SU-DHL-6 (cell line): ENCODE results near the gene SREBF1.

ENCODE experiments used
- H2AFZ ChIP-seq: fragments of 200-600 bp; sonication (generic); 2 replicates; pipeline ENCODE4 v1.6.1; 2014; ENCODE audit warnings: low read depth, mild to moderate bottlenecking, moderate library complexity, mixed read lengths, antibody characterized with exemption, low read length; ENCODE audit not compliant: severe bottlenecking
- H3F3A ChIP-seq: fragments of 200-600 bp; shearing (Covaris generic); 2 replicates; pipeline ENCODE4 v1.6.0; 2016; ENCODE audit warnings: antibody characterized with exemption, mild to moderate bottlenecking; ENCODE audit not compliant: insufficient read depth
- H3K27ac ChIP-seq: fragments of 200-600 bp; sonication (generic); 2 replicates; pipeline ENCODE4 v1.5.1; 2016; ENCODE audit warnings: low read depth, mild to moderate bottlenecking, low read length, moderate library complexity, mixed read lengths
- H3K27me3 ChIP-seq: fragments of 200-600 bp; sonication (generic), shearing (Covaris generic); 2 replicates; pipeline ENCODE4 v1.6.0; 2014; ENCODE audit warnings: mild to moderate bottlenecking, low read length
- H3K36me3 ChIP-seq: fragments of 200-600 bp; sonication (generic); 2 replicates; pipeline ENCODE4 v1.6.1; 2014; ENCODE audit warnings: mild to moderate bottlenecking, low read length, mixed read lengths
- H3K4me2 ChIP-seq: fragments of 300-600, 200-600 bp; shearing (Covaris generic), sonication (generic); 2 replicates; pipeline ENCODE4 v1.6.0; 2014; ENCODE audit warnings: low read length, low read depth, mild to moderate bottlenecking; ENCODE audit not compliant: poor library complexity, severe bottlenecking
- H3K4me3 ChIP-seq: fragments of 200-600 bp; sonication (generic); 2 replicates; pipeline ENCODE4 v1.5.1; 2014; ENCODE audit warnings: antibody characterized with exemption, low read length, mild to moderate bottlenecking, mixed read lengths; ENCODE audit not compliant: insufficient read depth, poor library complexity, severe bottlenecking
- H3K79me2 ChIP-seq: fragments of 200-600 bp; sonication (generic); 2 replicates; pipeline ENCODE4 v1.6.1; 2014; ENCODE audit warnings: mild to moderate bottlenecking, low read length, moderate library complexity; ENCODE audit not compliant: insufficient read depth
- H3K9ac ChIP-seq: fragments of 200-600 bp; sonication (generic); 2 replicates; pipeline ENCODE4 v1.7.0; 2014; ENCODE audit warnings: mild to moderate bottlenecking, low read length
- H3K9me2 ChIP-seq: fragments of 200-600 bp; sonication (generic); replicated peaks from 2 replicates; pipeline ENCODE4 v1.6.1; 2014; ENCODE audit warnings: low read length; ENCODE audit not compliant: insufficient read depth
- H3K9me3 ChIP-seq: fragments of 200-600 bp; sonication (generic); 2 replicates; pipeline ENCODE4 v1.6.1; 2014; ENCODE audit warnings: low read length, mixed read lengths; ENCODE audit not compliant: insufficient read depth
- H4K20me1 ChIP-seq: fragments of 200-600 bp; sonication (generic); 2 replicates; pipeline ENCODE4 v1.6.1; 2014; ENCODE audit warnings: low read depth, mild to moderate bottlenecking, antibody characterized with exemption, low read length, moderate library complexity, mixed read lengths
- CTCF ChIP-seq: fragments of 200-600 bp; sonication (generic); IDR thresholded peaks from one replicate; pipeline ENCODE4 v1.5.1; 2017; ENCODE audit warnings: antibody characterized with exemption, mild to moderate bottlenecking, low read length, moderate library complexity; ENCODE audit not compliant: insufficient read depth, poor library complexity, severe bottlenecking
- EZH2phosphoT487 ChIP-seq: fragments of 200-600 bp; sonication (generic), shearing (Covaris generic); conservative IDR thresholded peaks from 2 replicates; pipeline ENCODE4 v1.6.1; 2018; ENCODE audit warnings: mild to moderate bottlenecking, antibody characterized with exemption, low read length, moderate library complexity, mixed read lengths

The SREBF1 gene

GRCh38 chr17:17801800-17802481, 34.8 kb downstream of the SREBF1 start:
- no peaks in the 10 kb centered on the region for H4K20me1 ChIP-seq
- no peaks in the 10 kb centered on the region for H3F3A ChIP-seq
- no peaks in the 10 kb centered on the region for H3K36me3 ChIP-seq
- H3K27ac ChIP-seq: no peak overlapping the region
- H3K4me3 ChIP-seq: no peak overlapping the region
- no peak overlapping the region for H3K4me2 ChIP-seq
- TF ChIP-seq CTCF (no peak), EZH2phosphoT487 (no peak)
- H3K9ac ChIP-seq: no peak overlapping the region
- no peaks in the 10 kb centered on the region for H3K27me3 ChIP-seq
- H3K9me2 ChIP-seq: no peaks in the 10 kb centered on the region
- H3K79me2 ChIP-seq: no peaks in the 10 kb centered on the region
- H3K9me3 ChIP-seq: no peaks in the 10 kb centered on the region
- H2AFZ ChIP-seq: no peak overlapping the region

GRCh38 chr17:17800504-17801021, 36.2 kb downstream of the SREBF1 start:
- H3K4me2 ChIP-seq: no peak overlapping the region
- no peak overlapping the region for H3K27ac ChIP-seq
- no peaks in the 10 kb centered on the region for H3K79me2 ChIP-seq
- no peaks in the 10 kb centered on the region for H3K9me2 ChIP-seq
- TF ChIP-seq EZH2phosphoT487 (no peak), CTCF (no peak)
- H3K9me3 ChIP-seq: no peaks in the 10 kb centered on the region
- no peak overlapping the region for H3K4me3 ChIP-seq
- H3K36me3 ChIP-seq: no peaks in the 10 kb centered on the region
- no peaks in the 10 kb centered on the region for H3K27me3 ChIP-seq
- H3F3A ChIP-seq: no peaks in the 10 kb centered on the region
- H2AFZ ChIP-seq: no peak overlapping the region
- H3K9ac ChIP-seq: no peak overlapping the region
- no peaks in the 10 kb centered on the region for H4K20me1 ChIP-seq

DNA sequence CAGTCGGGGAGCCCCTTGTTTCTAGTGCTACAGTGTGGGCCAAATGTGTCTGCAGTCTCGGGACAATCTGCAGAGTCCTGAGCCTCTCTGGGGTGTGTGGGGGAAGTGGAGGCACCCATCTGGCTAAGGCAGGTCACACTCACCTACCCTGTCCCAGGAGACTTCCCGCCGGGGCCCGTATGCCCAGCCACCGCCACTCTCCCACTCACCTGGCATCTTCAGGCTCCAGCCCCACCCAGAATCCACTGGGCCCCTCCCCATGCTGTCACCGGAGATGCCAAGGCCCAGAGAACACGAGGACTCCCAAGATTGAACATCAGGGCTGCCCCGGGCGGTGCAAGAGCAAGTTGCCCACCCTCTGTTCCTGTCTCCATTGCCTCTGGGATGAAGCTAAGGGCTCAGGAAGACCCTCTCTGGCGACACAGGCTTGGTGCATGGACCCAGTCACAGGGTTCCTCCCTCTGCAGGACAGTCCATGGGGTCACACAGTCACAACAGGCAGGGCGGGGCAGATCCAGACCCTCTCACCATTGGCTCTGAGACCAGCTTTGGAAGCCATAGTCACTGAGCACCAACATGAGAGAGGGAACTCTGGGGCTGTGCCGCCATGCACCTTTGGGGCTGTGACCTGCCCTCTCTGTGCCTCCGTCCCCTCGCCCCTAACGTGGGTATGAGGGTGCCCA, 38.1 kb downstream of the SREBF1 start:
- no peak overlapping the region for H3K9ac ChIP-seq
- no peaks in the 10 kb centered on the region for H3K36me3 ChIP-seq
- no peak overlapping the region for H3K4me3 ChIP-seq
- no peaks in the 10 kb centered on the region for H3F3A ChIP-seq
- no peaks in the 10 kb centered on the region for H4K20me1 ChIP-seq
- H3K27ac ChIP-seq: no peak overlapping the region
- no peaks in the 10 kb centered on the region for H3K79me2 ChIP-seq
- no peak overlapping the region for H3K4me2 ChIP-seq
- no peak for TF ChIP-seq EZH2phosphoT487
- H3K9me3 ChIP-seq: no peaks in the 10 kb centered on the region
- H2AFZ ChIP-seq: no peak overlapping the region
- H3K27me3 ChIP-seq: no peaks in the 10 kb centered on the region
- no peaks in the 10 kb centered on the region for H3K9me2 ChIP-seq
